Inflammatory macrophage treated with lipopolysaccharide for 1 hour (primary cell): ENCODE results near the gene ZFP3.
"Not testable (repeated sequence)": the region's sequence is repeated elsewhere in the genome, so short reads cannot be mapped to it uniquely, and the experiment has no call there.

Source experiments
- DNase-seq, 2 donors: peaks; one replicate each; pipeline ENCODE4 v3.0.0-alpha.2; 2020 to 2022

ZFP3 gene

DNA sequence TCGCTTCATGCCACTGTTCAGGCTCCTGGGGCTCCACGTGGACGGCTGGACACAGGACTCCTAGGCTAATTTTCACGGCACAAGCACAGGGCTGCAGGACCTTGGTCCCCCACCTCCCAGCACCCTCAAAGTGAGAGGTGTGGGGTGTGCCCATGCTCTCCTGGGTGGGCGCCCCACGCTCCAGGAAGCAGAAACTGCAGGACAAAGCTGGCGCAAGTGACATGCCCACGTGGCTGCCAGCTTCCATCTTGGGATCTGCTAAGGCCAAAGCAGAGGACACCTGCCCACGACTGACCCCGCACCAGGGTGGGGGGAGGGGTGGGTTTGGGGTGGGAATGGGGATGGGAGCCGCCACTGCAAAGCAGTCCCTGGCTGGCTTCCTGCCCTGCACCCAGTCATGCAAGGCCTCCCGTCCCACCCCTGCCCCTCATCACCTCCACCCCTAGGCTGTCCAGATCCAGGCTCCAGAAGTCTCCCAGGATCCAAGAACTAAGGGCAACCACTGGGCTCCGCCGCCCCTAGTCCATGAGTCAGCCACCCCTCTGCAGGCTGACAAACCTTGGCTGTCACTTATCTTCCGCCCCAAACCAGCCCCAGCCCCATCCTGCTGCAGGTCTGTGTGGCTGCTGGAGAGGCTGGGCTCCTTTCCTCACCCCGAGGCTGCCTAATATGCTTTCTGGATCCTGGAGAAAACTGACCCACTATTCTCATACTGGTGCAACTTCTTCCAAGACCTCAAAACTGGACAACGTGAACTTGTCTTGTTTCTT, 48.6 kb downstream of the ZFP3 start:
- no peak for DNase-seq

DNA sequence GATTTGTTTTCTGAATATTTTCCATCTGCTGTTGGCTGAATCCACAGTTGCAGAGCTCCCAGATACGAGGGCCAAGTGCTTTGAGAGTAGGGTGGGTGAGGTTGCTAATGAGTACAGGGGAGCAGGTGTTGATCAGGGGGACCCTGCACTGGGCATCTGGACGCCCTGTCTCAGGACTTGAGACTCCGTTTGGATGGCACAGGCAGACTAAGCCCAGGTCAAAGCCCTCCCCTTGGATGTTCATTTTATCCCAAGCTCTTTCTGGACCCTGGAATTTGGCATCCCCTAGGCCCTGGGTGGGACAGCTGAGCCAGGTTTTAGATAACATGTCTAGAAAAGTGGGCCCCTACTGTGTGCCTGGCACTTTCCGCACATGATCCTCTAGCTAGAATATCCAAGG, 49.6 kb downstream of the ZFP3 start:
- DNase-seq, result no peak

DNA sequence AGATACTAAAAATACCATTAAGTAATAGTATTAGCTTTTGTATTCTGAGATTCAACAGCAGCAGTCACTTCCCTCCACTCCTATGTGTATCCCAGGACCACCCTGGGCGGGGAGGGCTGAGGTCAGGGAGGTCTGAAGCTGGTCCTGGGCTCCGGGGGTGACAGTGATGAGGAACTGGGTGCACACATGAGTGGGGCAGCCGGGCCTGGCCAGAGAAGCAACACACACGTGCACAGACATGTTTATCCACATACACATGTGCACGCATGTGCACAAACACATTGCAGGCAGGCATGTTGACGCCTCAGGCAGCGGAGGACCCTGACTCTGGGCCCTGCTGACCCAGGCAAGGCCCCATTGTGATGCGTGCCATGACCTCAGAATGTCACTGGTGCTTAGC, 50.1 kb downstream of the ZFP3 start:
- not testable (repeated sequence) for DNase-seq

GRCh38 chr17:5128905-5129535, 50.8 kb downstream of the ZFP3 start:
- no peak for DNase-seq

DNA sequence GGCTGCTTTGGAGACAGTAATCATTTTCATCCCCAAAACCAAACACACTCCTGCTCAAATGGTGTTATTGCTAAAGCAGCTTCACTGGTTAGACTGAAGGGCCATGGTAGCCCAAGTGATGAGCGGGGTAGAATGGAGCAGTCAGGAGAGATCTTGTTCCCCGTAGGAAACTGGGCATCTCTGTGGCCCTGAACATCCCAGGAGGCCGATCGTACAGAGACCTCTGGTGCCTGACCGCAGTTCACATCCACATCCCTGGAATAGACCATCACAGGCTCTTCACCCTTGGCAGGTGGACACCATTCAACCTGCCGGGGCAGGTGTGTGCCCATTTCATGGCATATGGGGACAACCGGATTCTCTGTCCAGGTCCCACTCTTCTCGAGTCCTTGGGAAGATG, 51.5 kb downstream of the ZFP3 start:
- not testable (repeated sequence) for DNase-seq

DNA sequence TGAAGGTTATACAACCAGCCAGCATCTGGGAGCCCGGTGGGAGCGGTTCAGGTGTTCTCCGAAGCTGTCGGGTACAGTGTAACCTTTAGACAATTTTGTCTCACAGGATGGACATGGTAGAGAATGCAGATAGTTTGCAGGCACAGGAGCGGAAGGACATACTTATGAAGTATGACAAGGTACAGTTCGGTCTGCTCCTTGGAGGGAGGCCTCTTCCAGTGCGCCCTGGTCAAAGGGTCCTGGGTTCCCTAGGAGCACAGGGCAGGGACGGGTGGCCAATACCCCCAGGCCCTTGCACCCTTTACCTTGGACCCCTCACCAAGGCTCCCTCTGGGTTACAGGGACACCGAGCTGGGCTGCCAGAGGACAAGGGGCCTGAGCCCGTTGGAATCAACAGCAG, 52.0 kb downstream of the ZFP3 start:
- DNase-seq, result not testable (repeated sequence)

DNA sequence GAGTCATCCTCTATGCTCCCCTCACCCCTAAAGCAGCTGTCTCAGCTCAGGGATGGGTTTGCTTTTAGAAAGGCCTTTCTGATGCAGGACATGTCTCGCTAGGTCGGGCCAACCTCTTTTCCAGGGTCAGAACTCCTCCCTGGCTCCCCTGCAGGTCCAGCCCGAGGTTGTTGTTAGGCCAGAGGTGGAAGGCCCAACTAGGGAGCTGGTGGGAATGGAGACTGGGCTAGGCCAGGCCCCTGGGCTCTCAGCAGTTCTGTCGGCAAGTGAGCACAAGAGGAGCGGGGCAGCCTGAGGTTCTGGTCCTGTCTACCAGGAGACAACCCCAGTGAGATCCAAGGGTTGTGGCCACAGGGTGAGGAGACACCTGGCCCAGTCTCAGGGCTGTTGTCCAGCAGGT, 52.4 kb downstream of the ZFP3 start:
- DNase-seq, result not testable (repeated sequence)

DNA sequence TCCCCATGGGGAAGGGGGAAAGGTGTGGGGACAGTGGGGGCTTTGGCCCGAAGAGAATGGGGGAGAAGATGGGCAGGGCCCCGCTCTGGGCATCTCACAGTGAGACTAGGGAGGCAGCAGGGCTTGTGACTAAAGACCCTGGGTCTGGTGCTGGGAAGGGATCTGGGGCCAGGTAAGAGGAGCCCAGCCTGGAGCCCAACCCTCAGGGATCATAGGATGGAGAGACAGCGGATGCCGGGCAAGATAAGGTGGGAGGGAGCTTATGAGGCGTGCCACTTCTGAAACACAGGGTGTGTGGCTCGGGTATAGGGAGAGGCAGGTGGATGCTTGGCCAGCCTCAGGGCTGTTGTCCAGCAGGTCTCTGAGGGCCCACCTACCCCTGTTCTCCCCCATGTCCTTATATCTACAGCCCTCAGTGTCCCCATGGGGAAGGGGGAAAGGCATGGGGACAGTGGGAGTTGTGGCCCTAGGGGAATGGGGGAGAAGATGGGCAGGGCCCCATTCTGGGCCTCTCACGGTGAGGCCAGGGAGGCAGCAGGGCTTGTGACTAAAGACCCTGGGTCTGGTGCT, 53.0 kb downstream of the ZFP3 start:
- no peak for DNase-seq

DNA sequence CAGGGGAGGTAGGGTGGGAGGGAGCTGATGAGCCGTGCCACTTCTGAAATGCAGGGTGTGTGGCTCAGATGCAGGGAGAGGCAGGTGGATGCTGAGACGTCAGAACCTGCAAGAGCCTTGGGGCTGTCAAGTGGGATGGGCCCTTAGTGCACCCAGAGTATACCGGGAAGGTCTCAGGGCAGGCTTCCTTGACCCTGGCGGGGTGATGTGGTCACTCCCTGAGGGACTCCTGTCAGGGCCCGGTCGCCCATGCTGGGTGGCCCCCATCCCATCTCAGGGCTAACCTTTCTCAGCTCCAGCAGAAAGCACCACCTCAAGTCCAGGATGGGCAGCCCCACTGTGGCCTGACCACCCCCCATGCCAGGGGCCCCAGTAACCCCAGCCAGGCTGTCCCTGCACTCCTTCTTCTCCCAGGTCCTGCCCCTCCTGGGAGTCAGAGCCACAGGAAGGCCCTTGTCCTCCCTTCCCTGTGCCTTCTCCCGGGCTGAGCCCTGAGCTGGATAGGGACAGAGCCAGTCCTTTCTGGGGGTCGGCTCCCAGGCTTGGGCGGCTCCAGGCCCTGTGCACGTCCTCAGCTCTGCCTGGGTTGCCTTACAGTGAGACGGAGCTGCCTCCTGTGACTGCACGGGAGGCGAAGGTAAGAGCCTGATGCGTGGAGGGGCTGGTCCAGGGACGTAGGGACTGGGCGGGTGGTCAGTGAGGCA, 53.7 kb downstream of the ZFP3 start:
- not testable (repeated sequence) for DNase-seq

DNA sequence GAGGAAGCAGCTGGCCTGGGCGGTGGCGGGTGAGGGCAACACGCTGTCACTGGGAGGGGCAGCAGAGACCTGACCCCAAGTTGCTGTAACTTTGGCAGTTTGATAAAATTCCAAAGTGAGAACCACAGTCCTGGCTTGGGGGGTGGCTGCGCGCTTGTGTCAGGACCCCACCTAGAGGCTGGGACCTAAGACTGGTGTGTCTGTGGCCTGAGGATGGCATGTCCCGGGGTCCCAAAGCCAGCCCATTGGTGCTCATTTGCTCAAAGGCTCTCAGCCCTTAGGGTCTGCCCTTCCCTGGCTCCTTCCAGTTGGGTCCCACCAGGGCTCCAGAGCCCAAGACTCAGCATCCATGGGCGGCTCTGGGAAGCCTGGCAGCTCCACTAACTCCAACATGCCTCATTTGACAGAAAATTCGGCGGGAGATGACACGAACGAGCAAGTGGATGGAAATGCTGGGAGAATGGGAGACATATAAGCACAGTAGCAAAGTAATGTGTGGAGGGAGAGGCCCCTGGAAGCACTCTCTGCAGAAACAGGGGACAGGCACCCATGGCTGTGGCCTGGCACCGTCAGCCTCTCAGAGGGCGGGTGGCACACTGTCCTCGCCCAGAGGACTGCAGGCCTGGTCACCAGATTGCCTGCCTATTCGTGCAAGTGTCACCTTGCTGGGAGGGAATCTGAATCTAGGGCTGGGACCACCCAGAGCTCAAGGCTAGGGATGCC, 54.4 kb downstream of the ZFP3 start:
- not testable (repeated sequence) for DNase-seq

GRCh38 chr17:5133311-5133710, 55.0 kb downstream of the ZFP3 start:
- DNase-seq, result no peak

DNA sequence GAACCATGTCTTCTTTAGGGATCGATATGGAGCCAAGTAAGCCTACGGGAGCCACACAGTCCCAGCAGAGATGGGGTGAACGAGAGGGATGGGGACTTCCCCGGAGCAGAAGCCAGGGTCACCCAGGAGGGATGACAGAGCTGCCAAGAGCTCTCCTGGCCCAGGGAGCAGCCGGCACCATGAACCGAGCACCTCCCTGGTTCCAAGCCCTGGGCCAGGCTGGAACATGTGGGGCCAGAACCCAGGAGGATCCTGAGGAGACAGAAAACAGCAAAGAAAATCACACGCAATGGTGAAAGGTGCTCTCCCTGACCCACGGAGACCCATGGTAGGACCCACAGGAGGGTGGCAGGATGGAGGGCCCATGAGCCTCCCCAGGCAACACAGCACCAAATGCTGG, 55.7 kb downstream of the ZFP3 start:
- DNase-seq, result not testable (repeated sequence)

- not testable (repeated sequence) for DNase-seq
Measured at GRCh38 chr17:5134571-5134970, 56.3 kb downstream of the ZFP3 start.

GRCh38 chr17:5135131-5135712, 57.0 kb downstream of the ZFP3 start:
- not testable (repeated sequence) for DNase-seq

DNA sequence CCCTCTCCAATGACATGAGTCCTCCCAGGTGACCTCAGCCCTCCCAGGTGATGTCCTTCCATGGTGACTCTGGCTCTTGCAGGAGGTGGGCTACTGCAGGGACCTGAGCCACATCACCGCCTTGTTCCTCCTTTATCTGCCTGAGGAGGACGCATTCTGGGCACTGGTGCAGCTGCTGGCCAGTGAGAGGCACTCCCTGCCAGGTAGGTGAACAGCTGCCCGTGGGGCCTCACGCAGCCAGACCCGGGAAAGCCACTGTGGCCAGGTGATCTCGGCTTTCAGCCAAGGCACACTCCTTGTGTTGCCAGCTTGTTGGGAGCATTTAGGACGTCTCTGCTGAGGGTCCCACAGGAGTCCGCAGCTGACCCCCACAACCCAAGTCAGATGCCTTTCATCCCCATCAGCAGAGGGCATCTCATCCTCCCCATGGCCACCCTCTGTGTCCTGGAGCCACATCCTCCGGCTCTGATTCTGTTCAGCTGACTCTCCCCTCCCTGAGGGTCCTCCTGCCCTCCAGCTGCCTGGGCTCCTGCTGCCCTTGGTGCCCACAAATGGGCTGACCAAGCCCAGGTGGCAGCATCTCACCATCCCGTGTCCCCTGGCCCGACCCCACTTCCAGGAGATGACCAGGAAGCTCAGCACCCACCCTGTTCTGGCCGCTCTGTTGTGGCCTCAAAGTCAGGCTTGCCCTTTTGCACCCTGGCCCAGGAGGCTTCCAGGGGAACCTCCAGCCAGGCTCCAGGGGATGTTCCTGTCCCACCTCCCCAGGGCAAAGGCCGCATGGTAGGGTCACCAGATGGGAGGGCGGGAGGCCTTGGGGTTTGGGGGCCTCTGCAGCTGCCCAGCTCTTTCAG, 57.7 kb downstream of the ZFP3 start:
- DNase-seq, result no peak

DNA sequence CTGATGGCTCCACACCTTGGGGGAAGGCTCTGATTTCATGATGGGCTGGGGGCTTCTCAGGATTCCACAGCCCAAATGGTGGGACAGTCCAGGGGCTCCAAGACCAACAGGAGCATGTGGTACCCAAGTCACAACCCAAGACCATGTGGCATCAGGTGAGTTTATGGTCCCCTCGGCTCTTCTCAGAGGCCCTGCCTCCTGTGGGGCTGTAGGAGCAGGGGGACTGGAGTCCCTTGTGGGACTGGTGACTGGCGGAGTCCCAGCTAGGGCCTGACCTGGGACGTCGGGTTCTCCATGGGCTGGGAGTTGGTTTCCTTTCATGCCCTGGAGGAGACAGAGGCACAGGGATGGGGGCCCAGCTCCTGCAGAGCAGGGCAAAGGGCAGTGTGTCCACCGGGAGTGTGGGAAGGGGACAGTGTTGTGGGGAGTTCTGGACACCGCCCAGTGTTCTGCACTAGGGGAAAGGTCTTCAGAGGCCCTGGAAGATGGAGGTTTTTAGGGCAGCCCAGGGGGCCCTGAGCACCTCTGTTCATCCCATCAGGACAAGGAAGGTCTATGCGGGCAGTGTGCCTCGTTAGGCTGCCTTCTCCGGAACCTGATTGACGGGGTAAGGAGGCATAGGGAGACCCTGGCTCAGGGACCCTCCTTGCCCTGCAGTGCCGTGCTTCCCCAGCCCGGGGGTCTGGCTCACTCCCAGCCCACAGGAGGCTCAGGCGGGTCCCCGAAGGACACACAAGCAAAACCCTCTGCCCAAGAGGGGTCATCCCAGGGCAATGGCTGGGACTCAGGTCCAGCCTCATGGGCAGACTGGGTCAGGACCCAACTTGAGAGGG, 58.5 kb downstream of the ZFP3 start:
- not testable (repeated sequence) for DNase-seq

GRCh38 chr17:5137511-5138197, 59.4 kb downstream of the ZFP3 start:
- DNase-seq, result not testable (repeated sequence)

- not testable (repeated sequence) for DNase-seq
Measured at GRCh38 chr17:5138198-5138544, 59.9 kb downstream of the ZFP3 start.

DNA sequence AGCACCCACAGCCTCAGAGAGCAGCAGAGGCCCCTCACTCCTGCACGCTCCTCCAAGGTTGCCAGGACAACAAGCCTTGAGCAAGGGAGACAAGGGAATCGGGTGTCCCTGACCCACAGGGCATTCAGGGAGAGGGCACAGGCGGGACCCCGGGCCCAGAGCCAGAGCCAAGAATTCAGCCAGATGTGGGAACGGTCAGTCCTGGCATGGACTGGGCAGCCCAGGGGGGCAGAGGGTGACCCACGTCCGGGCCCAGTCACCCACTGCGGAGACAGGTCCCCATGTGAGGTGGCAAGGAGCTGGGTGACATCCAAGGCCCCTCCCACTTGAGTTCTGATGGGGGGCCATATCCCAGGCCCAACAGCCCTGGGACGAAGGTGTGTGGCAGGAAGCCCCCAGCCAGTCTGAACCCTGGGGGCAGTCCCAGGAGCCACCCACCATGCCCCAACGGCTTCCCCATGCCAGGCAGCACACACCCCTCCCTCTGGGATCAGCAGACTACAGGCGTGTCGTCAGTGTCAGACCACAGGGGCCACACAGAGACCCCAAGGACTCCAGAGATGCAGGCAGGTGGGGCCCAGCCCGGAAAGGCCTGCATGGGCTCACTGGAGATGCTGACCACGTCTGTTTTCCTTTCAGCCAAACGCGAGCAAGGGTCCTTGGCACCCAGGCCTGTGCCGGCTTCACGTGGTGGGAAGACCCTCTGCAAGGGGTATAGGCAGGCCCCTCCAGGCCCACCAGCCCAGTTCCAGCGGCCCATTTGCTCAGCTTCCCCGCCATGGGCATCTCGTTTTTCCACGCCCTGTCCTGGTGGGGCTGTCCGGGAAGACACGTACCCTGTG, 60.6 kb downstream of the ZFP3 start:
- no peak for DNase-seq
